ENCODE results near the gene CEACAM4.
A peak's percentile ranks its signal among the peaks of the same experiment; 100 is the strongest.

- TF ChIP-seq, protein P1, sequence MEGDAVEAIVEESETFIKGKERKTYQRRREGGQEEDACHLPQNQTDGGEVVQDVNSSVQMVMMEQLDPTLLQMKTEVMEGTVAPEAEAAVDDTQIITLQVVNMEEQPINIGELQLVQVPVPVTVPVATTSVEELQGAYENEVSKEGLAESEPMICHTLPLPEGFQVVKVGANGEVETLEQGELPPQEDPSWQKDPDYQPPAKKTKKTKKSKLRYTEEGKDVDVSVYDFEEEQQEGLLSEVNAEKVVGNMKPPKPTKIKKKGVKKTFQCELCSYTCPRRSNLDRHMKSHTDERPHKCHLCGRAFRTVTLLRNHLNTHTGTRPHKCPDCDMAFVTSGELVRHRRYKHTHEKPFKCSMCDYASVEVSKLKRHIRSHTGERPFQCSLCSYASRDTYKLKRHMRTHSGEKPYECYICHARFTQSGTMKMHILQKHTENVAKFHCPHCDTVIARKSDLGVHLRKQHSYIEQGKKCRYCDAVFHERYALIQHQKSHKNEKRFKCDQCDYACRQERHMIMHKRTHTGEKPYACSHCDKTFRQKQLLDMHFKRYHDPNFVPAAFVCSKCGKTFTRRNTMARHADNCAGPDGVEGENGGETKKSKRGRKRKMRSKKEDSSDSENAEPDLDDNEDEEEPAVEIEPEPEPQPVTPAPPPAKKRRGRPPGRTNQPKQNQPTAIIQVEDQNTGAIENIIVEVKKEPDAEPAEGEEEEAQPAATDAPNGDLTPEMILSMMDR (IDR thresholded peaks at IDR 0.05; ENCODE audit: insufficient read depth, low read length, poor library complexity, severe bottlenecking), result peak; percentile 87
- no peak for TF ChIP-seq EZH2phosphoT487 (conservative IDR thresholded peaks at IDR 0.05; ENCODE audit: low read length)
Measured at GRCh38 chr19:41595258-41595889, 31.5 kb downstream of the CEACAM4 start.
